HFF-Myc (cell line): ENCODE measurements around the gene LURAP1L.

ENCODE experiments used
- DNase-seq: peaks from one replicate; pipeline ENCODE4 v3.0.0-alpha.2; 2011; ENCODE audit warnings: low read depth; ENCODE audit errors: extremely low read depth
- H3K4me3 ChIP-seq: replicated peaks from 2 replicates; pipeline ENCODE4 v1.5.1; 2011; ENCODE audit warnings: low read depth, mild to moderate bottlenecking, control low read depth, low read length
- TF ChIP-seq, protein P1 (sequence below): IDR thresholded peaks from 2 replicates; pipeline ENCODE4 v1.5.1; 2012; ENCODE audit warnings: mild to moderate bottlenecking, low read depth, low read length, control low read depth; ENCODE audit errors: missing control alignments

LURAP1L gene

DNA sequence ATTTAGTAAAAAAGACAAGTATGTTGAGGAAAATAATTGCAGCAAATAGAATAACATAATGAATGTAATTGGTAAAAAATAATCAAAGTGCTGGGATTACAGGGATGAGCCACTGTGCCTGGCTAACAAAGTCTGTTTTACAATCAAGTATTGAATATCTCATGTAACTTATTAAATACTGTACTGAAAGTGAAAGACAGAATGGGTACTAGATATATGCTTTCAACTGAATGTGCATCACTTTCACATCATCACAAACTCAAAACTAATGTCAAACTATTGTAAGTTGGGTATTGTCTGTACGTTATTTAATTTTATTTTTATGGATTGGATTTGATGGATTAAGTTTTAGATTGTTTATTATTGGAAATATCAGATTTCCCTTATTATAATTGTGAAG lies 58.9 kb downstream of the LURAP1L start:
- TF ChIP-seq, protein P1, sequence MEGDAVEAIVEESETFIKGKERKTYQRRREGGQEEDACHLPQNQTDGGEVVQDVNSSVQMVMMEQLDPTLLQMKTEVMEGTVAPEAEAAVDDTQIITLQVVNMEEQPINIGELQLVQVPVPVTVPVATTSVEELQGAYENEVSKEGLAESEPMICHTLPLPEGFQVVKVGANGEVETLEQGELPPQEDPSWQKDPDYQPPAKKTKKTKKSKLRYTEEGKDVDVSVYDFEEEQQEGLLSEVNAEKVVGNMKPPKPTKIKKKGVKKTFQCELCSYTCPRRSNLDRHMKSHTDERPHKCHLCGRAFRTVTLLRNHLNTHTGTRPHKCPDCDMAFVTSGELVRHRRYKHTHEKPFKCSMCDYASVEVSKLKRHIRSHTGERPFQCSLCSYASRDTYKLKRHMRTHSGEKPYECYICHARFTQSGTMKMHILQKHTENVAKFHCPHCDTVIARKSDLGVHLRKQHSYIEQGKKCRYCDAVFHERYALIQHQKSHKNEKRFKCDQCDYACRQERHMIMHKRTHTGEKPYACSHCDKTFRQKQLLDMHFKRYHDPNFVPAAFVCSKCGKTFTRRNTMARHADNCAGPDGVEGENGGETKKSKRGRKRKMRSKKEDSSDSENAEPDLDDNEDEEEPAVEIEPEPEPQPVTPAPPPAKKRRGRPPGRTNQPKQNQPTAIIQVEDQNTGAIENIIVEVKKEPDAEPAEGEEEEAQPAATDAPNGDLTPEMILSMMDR, result no peak
- no peak for DNase-seq
- H3K4me3 ChIP-seq, result no peak overlapping the region

DNA sequence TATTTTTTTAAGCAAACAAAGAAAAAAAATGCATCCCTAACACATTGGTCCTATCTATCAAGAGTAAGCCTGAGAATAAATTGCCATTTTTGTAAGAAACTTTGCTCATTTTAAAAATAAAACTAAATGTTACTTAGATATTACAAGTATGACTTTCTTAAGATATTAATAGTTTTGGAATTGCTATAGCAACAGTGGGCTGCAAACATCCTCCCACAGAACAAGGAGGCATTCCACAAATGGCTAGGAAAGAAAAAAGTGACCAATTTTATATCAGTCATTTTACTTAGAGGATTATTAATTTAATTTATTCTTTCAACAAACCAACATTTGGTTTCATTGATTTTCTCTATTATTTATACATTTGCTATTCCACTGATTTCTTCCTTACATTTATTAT lies 63.7 kb downstream of the LURAP1L start:
- DNase-seq, result no peak
- H3K4me3 ChIP-seq, result no peak overlapping the region
- TF ChIP-seq, protein P1, result no peak

DNA sequence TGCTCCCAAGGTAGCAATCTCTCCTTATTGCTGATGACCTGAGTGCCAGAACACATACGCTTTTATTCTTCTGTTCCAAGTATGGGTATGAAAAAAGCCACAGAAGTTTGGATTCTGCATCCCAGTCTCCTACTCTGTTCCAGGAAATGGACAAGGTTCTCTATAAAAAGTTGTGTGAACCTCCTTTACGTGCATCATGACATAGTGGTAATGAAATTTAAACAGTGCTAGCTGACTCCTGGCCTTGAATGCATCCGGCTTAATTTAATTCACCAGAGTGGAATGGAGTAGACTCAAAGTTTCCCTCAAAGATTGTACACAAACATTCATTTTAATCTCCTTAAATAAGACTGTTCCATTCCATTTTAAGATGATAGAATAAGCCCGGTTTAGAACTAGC lies 68.9 kb downstream of the LURAP1L start:
- H3K4me3 ChIP-seq, result no peak overlapping the region
- TF ChIP-seq, protein P1, result no peak

DNA sequence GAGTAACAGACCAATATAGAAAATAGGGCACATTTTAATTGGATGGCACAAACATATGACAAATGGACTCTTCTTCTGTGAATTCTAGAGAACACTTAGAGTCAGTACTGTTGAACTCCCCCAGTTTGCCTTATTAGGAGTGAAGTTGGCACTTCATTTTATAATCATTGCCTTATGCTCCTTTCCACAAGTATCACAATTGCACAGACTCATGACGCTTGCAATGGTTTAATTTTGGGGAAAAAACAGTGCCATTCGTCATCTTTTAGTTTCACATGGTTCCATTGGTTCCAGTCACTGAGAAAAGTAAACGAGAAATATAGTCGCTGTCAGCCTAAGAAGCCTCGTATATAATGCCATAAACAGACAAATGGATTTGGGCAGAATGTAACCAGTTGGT lies 71.2 kb downstream of the LURAP1L start:
- TF ChIP-seq, protein P1, result no peak
- H3K4me3 ChIP-seq, result no peak overlapping the region
- no peak for DNase-seq

More for the DNA sequence above, 68.9 kb downstream of the LURAP1L start:
- no peak for DNase-seq

DNA sequence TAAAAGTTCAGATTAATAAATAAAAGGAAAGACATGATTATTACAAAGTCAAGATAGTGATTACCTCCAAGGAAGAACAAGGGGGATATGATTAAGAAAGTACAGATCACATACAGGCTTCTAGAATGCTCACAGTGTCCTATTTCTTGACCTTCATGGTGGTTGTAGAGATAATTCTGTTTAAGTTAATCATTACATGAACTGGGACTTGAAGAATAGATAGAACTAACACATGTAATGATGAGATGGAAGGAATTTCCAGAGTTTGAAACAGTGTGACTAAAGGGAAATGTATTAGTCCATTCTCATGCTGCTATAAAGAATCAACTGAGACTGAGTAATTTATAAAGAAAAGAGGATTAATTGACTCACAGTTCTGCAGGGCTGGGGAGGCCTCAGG lies 72.7 kb downstream of the LURAP1L start:
- H3K4me3 ChIP-seq, result no peak overlapping the region
- TF ChIP-seq, protein P1, result no peak
- DNase-seq, result no peak

DNA sequence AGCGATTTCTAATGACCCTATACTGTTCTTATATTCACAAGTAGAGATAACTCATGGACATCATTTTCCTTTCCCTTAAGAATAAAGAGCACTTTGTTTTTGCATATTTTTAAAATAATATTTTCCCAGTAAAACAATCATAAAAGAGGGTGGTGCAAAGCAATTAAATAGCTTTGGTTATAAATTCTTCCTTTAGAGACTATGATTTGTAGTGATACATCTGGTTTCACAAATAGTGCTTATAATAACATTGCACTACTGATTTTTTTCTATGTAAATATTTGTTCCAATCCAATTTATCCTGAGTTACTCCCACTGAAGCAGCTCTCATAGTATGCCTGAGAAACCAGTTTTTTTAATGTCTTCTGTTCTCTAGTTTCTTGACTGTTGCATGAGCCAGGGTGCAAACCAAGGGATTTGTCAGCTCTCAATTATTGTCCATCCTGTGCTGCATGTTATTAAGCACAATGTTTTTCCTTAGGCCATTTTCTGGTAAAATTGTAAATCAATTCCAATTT lies 74.7 kb downstream of the LURAP1L start:
- DNase-seq, result no peak

More for the DNA sequence above, 74.7 kb downstream of the LURAP1L start:
- no peak overlapping the region for H3K4me3 ChIP-seq
- TF ChIP-seq, protein P1, result no peak
